PC-9 (cell line): Measurements from ENCODE around the gene DCAF4L1.

Experiments
- CTCF ChIP-seq: fragments of 200-600 bp; sonication (generic); conservative IDR thresholded peaks from 2 replicates; pipeline ENCODE4 v1.6.1; 2017; ENCODE audit warnings: mixed run types, antibody characterized with exemption, mild to moderate bottlenecking, moderate library complexity
- EZH2 ChIP-seq: fragments of 200-600 bp; sonication (generic); IDR thresholded peaks from 2 replicates; pipeline ENCODE4 v1.8.0; 2017; ENCODE audit warnings: antibody characterized with exemption, low read depth

DNA sequence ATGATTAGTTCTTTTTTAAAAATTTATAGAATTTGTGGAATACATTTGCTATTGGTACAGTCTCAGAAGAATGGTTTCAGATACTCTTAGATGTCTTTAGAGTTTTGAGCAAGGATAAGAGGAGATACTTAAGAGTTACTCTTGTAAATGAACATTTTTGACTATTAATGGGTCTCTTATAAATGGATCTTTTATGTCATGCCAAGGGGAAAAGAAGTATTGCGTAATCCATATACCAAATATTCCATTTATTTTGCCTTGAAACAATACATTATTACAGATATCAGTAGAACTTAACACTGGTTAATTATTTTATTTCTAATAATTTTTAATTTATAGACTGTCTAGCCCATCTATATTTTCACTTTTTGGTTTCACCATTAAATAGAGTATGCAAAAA is 17.2 kb upstream of the DCAF4L1 start:
- TF ChIP-seq CTCF (no peak), EZH2 (no peak)
